GM10266 (cell line): ENCODE data around the gene FSTL4.
"Not testable (repeated sequence)": the region's sequence is repeated elsewhere in the genome, so short reads cannot be mapped to it uniquely, and the experiment has no call there.

Source experiments
- DNase-seq: peaks from one replicate; pipeline ENCODE4 v3.0.0; 2012; ENCODE audit errors: extremely low spot score
- CTCF ChIP-seq: IDR thresholded peaks from 2 replicates; pipeline ENCODE4 v1.5.1; 2012; ENCODE audit warnings: mild to moderate bottlenecking, low read depth; ENCODE audit not compliant: control insufficient read depth, insufficient read depth; ENCODE audit errors: missing control alignments

Gene FSTL4

DNA sequence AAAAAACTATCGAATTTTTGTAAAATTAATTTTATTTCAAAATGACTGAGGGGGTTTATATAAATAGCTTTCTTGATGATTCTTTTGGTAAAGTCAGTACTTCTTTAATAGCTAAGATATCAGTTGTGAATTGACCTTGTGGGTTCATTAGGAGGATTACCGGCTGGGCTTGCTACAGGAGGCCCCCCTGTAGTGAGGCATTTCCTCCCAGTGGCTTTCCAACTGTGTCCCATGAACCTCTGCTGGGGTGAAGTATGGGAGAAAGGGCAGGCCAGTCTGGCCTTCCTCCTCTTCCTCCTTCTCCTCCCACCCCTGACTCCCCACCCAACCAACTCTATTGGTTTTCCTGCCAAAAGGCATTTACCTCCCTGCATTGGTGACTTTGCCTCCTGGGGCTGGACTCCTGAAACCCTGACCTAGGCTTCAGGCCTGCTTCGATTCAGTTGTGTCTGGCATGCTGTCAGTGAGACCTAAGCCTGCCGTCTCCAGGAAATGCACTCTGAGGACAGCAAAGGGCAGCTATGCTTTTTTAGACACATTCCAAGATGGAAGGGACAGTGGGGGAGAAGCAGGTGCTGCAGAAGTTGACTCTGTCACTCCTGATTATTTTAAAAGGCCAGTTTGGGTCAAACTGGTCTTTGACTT is 415.8 kb downstream of the FSTL4 start:
- no peak for TF ChIP-seq CTCF
- DNase-seq, result no peak

- no peak for DNase-seq
- no peak for TF ChIP-seq CTCF
These were observed 417.1 kb downstream of the FSTL4 start for GRCh38 chr5:133195250-133195649.

DNA sequence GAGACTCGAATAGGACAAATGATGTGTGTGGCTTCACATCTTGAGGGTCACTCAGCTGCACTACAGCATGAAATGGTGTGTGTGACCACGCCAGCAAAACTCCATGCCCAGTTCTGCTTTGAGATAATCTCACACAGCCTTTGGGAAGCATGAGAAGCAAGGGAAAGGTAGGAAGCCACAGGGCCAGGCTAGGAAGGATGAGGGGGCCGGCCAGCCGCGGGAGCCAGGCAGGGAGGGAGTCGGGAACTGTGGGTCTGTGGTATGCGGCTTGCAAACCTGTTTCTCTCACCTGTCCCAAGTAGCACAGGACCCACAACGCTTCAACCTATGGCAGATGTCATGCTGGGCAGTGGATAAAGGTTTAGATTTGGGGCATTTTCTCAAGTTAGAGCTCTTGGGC is 418.5 kb downstream of the FSTL4 start:
- no peak for TF ChIP-seq CTCF
- DNase-seq, result no peak

DNA sequence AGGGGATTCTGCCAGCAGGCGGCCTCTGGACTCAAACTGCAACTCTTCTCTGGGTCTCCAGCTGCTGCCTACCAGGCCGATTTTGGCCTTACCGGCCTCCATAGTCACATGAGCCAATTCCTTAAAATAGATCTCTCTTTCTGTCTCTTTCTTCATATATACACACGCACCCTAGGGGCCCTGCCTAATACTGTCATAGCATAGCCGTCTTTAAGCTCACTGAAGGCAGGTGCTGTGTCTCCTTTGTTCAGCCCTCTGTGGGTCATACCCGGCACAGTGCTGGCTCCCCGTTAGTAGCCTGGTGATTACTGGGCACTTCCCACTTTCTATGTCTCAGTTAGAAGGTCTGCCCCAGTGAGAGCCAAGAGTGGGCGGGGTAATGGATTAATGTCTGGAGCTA is 419.6 kb downstream of the FSTL4 start:
- no peak for DNase-seq
- TF ChIP-seq CTCF, result no peak

- TF ChIP-seq CTCF, result no peak
These were observed 422.5 kb downstream of the FSTL4 start for GRCh38 chr5:133189881-133190280.

GRCh38 chr5:133179405-133179804 is 432.9 kb downstream of the FSTL4 start:
- no peak for DNase-seq
- TF ChIP-seq CTCF, result no peak

More at GRCh38 chr5:133189881-133190280, 422.5 kb downstream of the FSTL4 start:
- DNase-seq, result no peak

- DNase-seq, result not testable (repeated sequence)
These were observed 441.5 kb downstream of the FSTL4 start for GRCh38 chr5:133170756-133171387.

GRCh38 chr5:133164759-133165158 is 447.6 kb downstream of the FSTL4 start:
- TF ChIP-seq CTCF, result no peak

More at GRCh38 chr5:133164759-133165158, 447.6 kb downstream of the FSTL4 start:
- no peak for DNase-seq
